OCI-LY3 (cell line): ENCODE measurements around the gene KANK3.

Experiments
- H2AFZ ChIP-seq: fragments of 200-600, 300-600 bp; shearing (Covaris generic); 2 replicates; pipeline ENCODE4 v1.6.0; 2014; ENCODE audit warnings: antibody characterized with exemption, low read depth, low read length
- H3K27ac ChIP-seq: fragments of 200-600, 300-600 bp; sonication (generic); 2 replicates; pipeline ENCODE4 v1.5.1; 2014; ENCODE audit warnings: mild to moderate bottlenecking, low read length, moderate library complexity, mixed read lengths
- H3K27me3 ChIP-seq: fragments of 200-600, 300-600 bp; sonication (generic); 2 replicates; pipeline ENCODE4 v1.6.1; 2014; ENCODE audit warnings: low read depth, low read length, mixed read lengths
- H3K36me3 ChIP-seq: fragments of 200-600, 300-600 bp; sonication (generic); replicated peaks from 2 replicates; pipeline ENCODE3; 2014; ENCODE audit warnings: low read depth, low read length, mixed read lengths
- H3K4me1 ChIP-seq: fragments of 300-600, 200-600 bp; sonication (generic); 2 replicates; pipeline ENCODE4 v1.6.1; 2014; ENCODE audit warnings: low read length, mixed read lengths
- H3K4me2 ChIP-seq: fragments of 200-600, 300-600 bp; sonication (generic); 2 replicates; pipeline ENCODE4 v1.6.1; 2014; ENCODE audit warnings: low read length, mixed read lengths
- H3K4me3 ChIP-seq: fragments of 300-600, 200-600 bp; sonication (generic); 2 replicates; pipeline ENCODE4 v1.5.1; 2014; ENCODE audit warnings: antibody characterized with exemption, mild to moderate bottlenecking, low read length, moderate library complexity
- H3K79me2 ChIP-seq: fragments of 300-600, 200-600 bp; shearing (Covaris generic); 2 replicates; pipeline ENCODE4 v1.6.1; 2014; ENCODE audit warnings: mild to moderate bottlenecking, low read length, mixed read lengths
- H3K9ac ChIP-seq: fragments of 300-600, 200-600 bp; shearing (Covaris generic); 2 replicates; pipeline ENCODE4 v1.6.0; 2014; ENCODE audit warnings: mild to moderate bottlenecking, low read length, moderate library complexity
- H3K9me3 ChIP-seq: fragments of 200-600, 300-600 bp; shearing (Covaris generic); 2 replicates; pipeline ENCODE4 v1.6.1; 2014; ENCODE audit warnings: low read length, mixed read lengths; ENCODE audit not compliant: insufficient read depth
- H4K20me1 ChIP-seq: fragments of 200-600, 300-600 bp; sonication (generic); 2 replicates; pipeline ENCODE4 v1.6.1; 2016; ENCODE audit warnings: low read length, mixed read lengths; ENCODE audit not compliant: insufficient read depth
- EZH2phosphoT487 ChIP-seq: fragments of 200-600 bp; shearing (Covaris generic); IDR thresholded peaks from 2 replicates; pipeline ENCODE4 v1.6.1; 2018; ENCODE audit warnings: antibody characterized with exemption, mixed run types, low read depth
- TF ChIP-seq, protein P1 (sequence below): fragments of 200-600, 300-600 bp; sonication (generic); IDR thresholded peaks from 2 replicates; pipeline ENCODE4 v1.5.1; 2014; ENCODE audit warnings: antibody characterized with exemption, low read length, low read depth

KANK3 gene

GRCh38 chr19:8361921-8362793, 19.1 kb upstream of the KANK3 start:
- H3K4me1 ChIP-seq: no peaks in the 10 kb centered on the region
- TF ChIP-seq, protein P1, sequence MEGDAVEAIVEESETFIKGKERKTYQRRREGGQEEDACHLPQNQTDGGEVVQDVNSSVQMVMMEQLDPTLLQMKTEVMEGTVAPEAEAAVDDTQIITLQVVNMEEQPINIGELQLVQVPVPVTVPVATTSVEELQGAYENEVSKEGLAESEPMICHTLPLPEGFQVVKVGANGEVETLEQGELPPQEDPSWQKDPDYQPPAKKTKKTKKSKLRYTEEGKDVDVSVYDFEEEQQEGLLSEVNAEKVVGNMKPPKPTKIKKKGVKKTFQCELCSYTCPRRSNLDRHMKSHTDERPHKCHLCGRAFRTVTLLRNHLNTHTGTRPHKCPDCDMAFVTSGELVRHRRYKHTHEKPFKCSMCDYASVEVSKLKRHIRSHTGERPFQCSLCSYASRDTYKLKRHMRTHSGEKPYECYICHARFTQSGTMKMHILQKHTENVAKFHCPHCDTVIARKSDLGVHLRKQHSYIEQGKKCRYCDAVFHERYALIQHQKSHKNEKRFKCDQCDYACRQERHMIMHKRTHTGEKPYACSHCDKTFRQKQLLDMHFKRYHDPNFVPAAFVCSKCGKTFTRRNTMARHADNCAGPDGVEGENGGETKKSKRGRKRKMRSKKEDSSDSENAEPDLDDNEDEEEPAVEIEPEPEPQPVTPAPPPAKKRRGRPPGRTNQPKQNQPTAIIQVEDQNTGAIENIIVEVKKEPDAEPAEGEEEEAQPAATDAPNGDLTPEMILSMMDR: no peak
- TF ChIP-seq EZH2phosphoT487: no peak
- no peak overlapping the region for H3K4me3 ChIP-seq
- H3K79me2 ChIP-seq: no peaks in the 10 kb centered on the region
- no peaks in the 10 kb centered on the region for H3K9me3 ChIP-seq
- no peak overlapping the region for H3K9ac ChIP-seq
- no peak overlapping the region for H3K27ac ChIP-seq
- H3K36me3 ChIP-seq: no peaks in the 10 kb centered on the region
- no peak overlapping the region for H3K4me2 ChIP-seq
- no peaks in the 10 kb centered on the region for H4K20me1 ChIP-seq
- H2AFZ ChIP-seq: no peak overlapping the region
- no peaks in the 10 kb centered on the region for H3K27me3 ChIP-seq

DNA sequence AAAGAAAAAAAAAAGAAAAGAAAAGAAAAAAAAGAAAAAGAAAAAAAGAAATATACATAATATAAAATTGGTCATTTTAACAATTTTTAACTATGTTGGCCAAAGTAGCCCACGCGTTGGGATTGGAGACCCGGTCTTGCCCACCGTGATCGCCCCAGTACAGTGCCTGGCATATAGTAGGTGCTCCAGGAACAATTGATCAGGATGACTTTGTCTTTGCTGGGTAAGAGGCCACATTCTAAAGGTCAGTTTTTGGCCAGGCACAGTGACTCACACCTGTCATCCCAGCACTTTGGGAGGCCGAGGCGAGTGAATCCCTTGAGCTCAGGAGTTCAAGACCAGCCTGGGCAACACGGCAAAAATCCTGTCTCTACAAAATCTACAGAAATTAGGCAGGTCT, 17.1 kb upstream of the KANK3 start:
- Histone ChIP-seq H3K9ac (no peak overlapping the region), H3K4me1 (no peaks in the 10 kb centered on the region), H3K36me3 (no peaks in the 10 kb centered on the region), H3K27ac (no peak overlapping the region), H3K9me3 (no peaks in the 10 kb centered on the region), H3K4me2 (no peak overlapping the region), H3K79me2 (no peaks in the 10 kb centered on the region), H2AFZ (no peak overlapping the region), H3K27me3 (peaks cover 2% of the 10 kb centered on the region; the same call in 1 of the 2 replicates), H3K4me3 (no peak overlapping the region), H4K20me1 (no peaks in the 10 kb centered on the region)
- no peak for TF ChIP-seq EZH2phosphoT487
- TF ChIP-seq, protein P1: no peak

GRCh38 chr19:8358948-8359347, 15.9 kb upstream of the KANK3 start:
- Histone ChIP-seq H3K4me3 (no peak overlapping the region), H3K4me2 (no peak overlapping the region), H3K4me1 (0 out of 2 replicates have a peak, but pooled peaks cover 2% of the 10 kb centered on the region), H3K27ac (no peak overlapping the region), H2AFZ (no peak overlapping the region), H3K36me3 (no peaks in the 10 kb centered on the region), H4K20me1 (no peaks in the 10 kb centered on the region), H3K9ac (no peak overlapping the region), H3K79me2 (no peaks in the 10 kb centered on the region), H3K27me3 (peaks cover 2% of the 10 kb centered on the region; the same call in 1 of the 2 replicates), H3K9me3 (no peaks in the 10 kb centered on the region)
- TF ChIP-seq, protein P1: no peak
- TF ChIP-seq EZH2phosphoT487: no peak

DNA sequence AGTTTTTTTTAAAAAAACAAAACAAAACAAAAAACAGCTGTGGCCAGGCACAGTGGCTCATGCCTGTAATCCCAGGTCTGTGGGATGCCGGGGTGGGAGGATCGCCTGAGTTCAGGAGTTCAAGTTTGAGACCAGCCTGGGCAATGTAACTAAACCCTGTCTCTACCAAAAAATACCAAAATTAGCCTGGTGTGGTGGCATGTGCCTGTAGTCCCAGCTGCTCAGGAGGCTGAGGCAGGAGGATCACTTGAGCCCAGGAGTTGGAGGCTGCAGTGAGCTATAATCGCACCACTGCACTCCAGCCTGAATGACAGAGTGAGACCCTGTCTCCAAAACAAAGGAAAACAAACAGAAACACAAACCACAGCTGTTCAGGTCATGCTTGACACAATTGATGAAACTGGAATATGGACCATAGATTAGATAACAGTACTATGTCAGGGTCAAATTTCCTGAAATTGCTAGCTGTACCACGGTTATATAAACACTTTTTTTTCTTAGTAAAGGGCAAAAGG, 14.0 kb upstream of the KANK3 start:
- no peak overlapping the region for H3K27ac ChIP-seq
- no peak overlapping the region for H3K4me3 ChIP-seq
- H3K4me2 ChIP-seq: no peak overlapping the region
- no peak overlapping the region for H2AFZ ChIP-seq
- no peaks in the 10 kb centered on the region for H3K36me3 ChIP-seq
- no peaks in the 10 kb centered on the region for H3K9me3 ChIP-seq
- H3K4me1 ChIP-seq: 0 out of 2 replicates have a peak, but pooled peaks cover 2% of the 10 kb centered on the region
- H3K9ac ChIP-seq: no peak overlapping the region
- peaks cover 2% of the 10 kb centered on the region for H3K27me3 ChIP-seq
- TF ChIP-seq, protein P1: no peak
- no peaks in the 10 kb centered on the region for H4K20me1 ChIP-seq
- no peaks in the 10 kb centered on the region for H3K79me2 ChIP-seq
